Measurements from ENCODE around the gene POR. TPM values are rescaled to one million over a fixed set of nuclear protein-coding genes. Genes with fewer than 3 reads are reported as not detected.

The POR gene
- total and polyA plus RNA-seq, 2 of the 13 experiments (the other 11 are each of a cell fraction or from before 2014, with no cell fraction given), result 145 to 266 TPM

GRCh38 chr7:75905785-75906604 lies 9.0 kb upstream of the POR start (continued):
- TF ChIP-seq GRHL1 (CRISPR knock-in tag; conservative IDR thresholded peaks at IDR 0.05) (no peak), ZNF776 (CRISPR knock-in tag; IDR thresholded peaks at IDR 0.05) (no peak), TERF1 (CRISPR knock-in tag; IDR thresholded peaks at IDR 0.05) (no peak), PLSCR1 (CRISPR knock-in tag; IDR thresholded peaks at IDR 0.05; ENCODE audit: borderline replicate concordance) (no peak), ZNF160 (CRISPR knock-in tag; IDR thresholded peaks at IDR 0.05) (0 out of 2 replicates have a peak, but pooled peaks have one; percentile 27), IKZF4 (CRISPR knock-in tag; IDR thresholded peaks at IDR 0.05; ENCODE audit: borderline replicate concordance, low read depth, not compliant biosample characterization) (peak; percentile 37), TCF7 (IDR thresholded peaks at IDR 0.05; ENCODE audit: low read depth) (peak; percentile 72), BCL3 (CRISPR knock-in tag; IDR thresholded peaks at IDR 0.05) (peak; percentile 84), ZMYM3 (CRISPR knock-in tag; IDR thresholded peaks at IDR 0.05) (peak; percentile 92), ZNF121 (CRISPR knock-in tag; IDR thresholded peaks at IDR 0.05) (peak; percentile 83; the same call in 1 of the 2 replicates), ATF4 (CRISPR knock-in tag; IDR thresholded peaks at IDR 0.05) (peak in 1 of 2 experiments; percentile 61; a peak in 2 of 4 replicates), NFATC3 (CRISPR knock-in tag; IDR thresholded peaks at IDR 0.05) (0 out of 2 replicates have a peak, but pooled peaks have one; percentile 15), RORA (CRISPR knock-in tag; IDR thresholded peaks at IDR 0.05) (no peak), IRF1 (CRISPR knock-in tag; IDR thresholded peaks at IDR 0.05; ENCODE audit: low read depth) (0 out of 2 replicates have a peak, but pooled peaks have one; percentile 54), NFYC (CRISPR knock-in tag; IDR thresholded peaks at IDR 0.05) (peak; percentile 31; the same call in 1 of the 2 replicates), YEATS4 (CRISPR knock-in tag; IDR thresholded peaks at IDR 0.05; ENCODE audit: borderline replicate concordance) (peak; percentile 82; the same call in 1 of the 2 replicates), JUND (CRISPR knock-in tag; IDR thresholded peaks at IDR 0.05) (peak; percentile 26; the same call in 1 of the 2 replicates), GLI4 (CRISPR knock-in tag; IDR thresholded peaks at IDR 0.05; ENCODE audit: borderline replicate concordance) (no peak), ZNF841 (CRISPR knock-in tag; IDR thresholded peaks at IDR 0.05; ENCODE audit: borderline replicate concordance) (no peak), ZNF296 (CRISPR knock-in tag; conservative IDR thresholded peaks at IDR 0.05) (no peak), PHF20 (CRISPR knock-in tag; IDR thresholded peaks at IDR 0.05) (no peak)
